HEK293 (cell line): ENCODE results near the gene UNC5CL.

Experiments used
- ATF2 ChIP-seq: fragments of 450-650 bp; formaldehyde crosslinking; IDR thresholded peaks from 2 replicates; pipeline ENCODE4 v1.5.1; 2016; ENCODE audit warnings: missing biosample characterization, missing genetic modification characterization, low read depth
- BCL11A ChIP-seq: fragments of 450-650 bp; formaldehyde crosslinking; IDR thresholded peaks from 2 replicates; pipeline ENCODE4 v1.5.1; 2016; ENCODE audit warnings: low read depth, missing biosample characterization, missing genetic modification characterization
- GLI4 ChIP-seq: fragments of 450-650 bp; formaldehyde crosslinking; IDR thresholded peaks from 2 replicates; pipeline ENCODE4 v1.5.1; 2016; ENCODE audit warnings: missing biosample characterization, missing genetic modification characterization
- HOXD13 ChIP-seq: sonication (generic); formaldehyde crosslinking; IDR thresholded peaks from 2 replicates; pipeline ENCODE4 v1.8.0; 2022; ENCODE audit warnings: missing genetic modification reagents, borderline replicate concordance
- IKZF3 ChIP-seq: fragments of 450-650 bp; IDR thresholded peaks from 2 replicates; pipeline ENCODE4 v1.5.0; 2018; ENCODE audit warnings: missing biosample characterization, mild to moderate bottlenecking, missing genetic modification characterization, moderate library complexity
- PRDM1 ChIP-seq: fragments of 450-650 bp; formaldehyde crosslinking; IDR thresholded peaks from 2 replicates; pipeline ENCODE4; 2016; ENCODE audit warnings: missing biosample characterization, missing genetic modification characterization
- REPIN1 ChIP-seq: fragments of 450-650 bp; formaldehyde crosslinking; IDR thresholded peaks from 2 replicates; pipeline ENCODE4 v1.5.1; 2017; ENCODE audit warnings: missing biosample characterization, missing genetic modification characterization, low read depth
- SP3 ChIP-seq: fragments of 450-650 bp; formaldehyde crosslinking; IDR thresholded peaks from 2 replicates; pipeline ENCODE4 v1.5.1; 2016; ENCODE audit warnings: missing biosample characterization, missing genetic modification characterization
- TCF7L2 ChIP-seq: IDR thresholded peaks from 2 replicates; pipeline ENCODE4 v1.6.1; 2011; ENCODE audit warnings: low read depth, mild to moderate bottlenecking, inconsistent platforms, low read length, moderate library complexity, borderline replicate concordance
- YY1 ChIP-seq: fragments of 450-650 bp; formaldehyde crosslinking; IDR thresholded peaks from 2 replicates; pipeline ENCODE4 v1.5.1; 2018; ENCODE audit warnings: missing biosample characterization, missing genetic modification characterization
- ZBTB1 ChIP-seq: fragments of 450-650 bp; formaldehyde crosslinking; IDR thresholded peaks from 2 replicates; pipeline ENCODE4 v1.5.1; 2016; ENCODE audit warnings: missing biosample characterization, missing genetic modification characterization
- ZBTB17 ChIP-seq: fragments of 450-650 bp; formaldehyde crosslinking; IDR thresholded peaks from 2 replicates; pipeline ENCODE4 v1.5.1; 2016; ENCODE audit warnings: missing biosample characterization, missing genetic modification characterization
- ZBTB26 ChIP-seq: fragments of 450-650 bp; formaldehyde crosslinking; optimal IDR thresholded peaks from 2 replicates; pipeline ENCODE3; 2016; ENCODE audit warnings: missing biosample characterization, mild to moderate bottlenecking, missing genetic modification characterization
- ZBTB8A ChIP-seq: fragments of 450-650 bp; formaldehyde crosslinking; IDR thresholded peaks from 2 replicates; pipeline ENCODE4 v1.5.1; 2016; ENCODE audit warnings: missing biosample characterization, missing genetic modification characterization
- ZIC2 ChIP-seq: fragments of 450-650 bp; formaldehyde crosslinking; IDR thresholded peaks from 2 replicates; pipeline ENCODE4 v1.5.1; 2016; ENCODE audit warnings: missing biosample characterization, missing genetic modification characterization
- ZNF10 ChIP-seq: fragments of 450-650 bp; formaldehyde crosslinking; IDR thresholded peaks from 2 replicates; pipeline ENCODE4 v1.5.1; 2017; ENCODE audit warnings: missing biosample characterization, missing genetic modification characterization
- ZNF155 ChIP-seq: fragments of 450-650 bp; formaldehyde crosslinking; IDR thresholded peaks from 2 replicates; pipeline ENCODE4 v1.5.1; 2016; ENCODE audit warnings: missing biosample characterization, missing genetic modification characterization
- ZNF324 ChIP-seq: fragments of 450-650 bp; formaldehyde crosslinking; IDR thresholded peaks from 2 replicates; pipeline ENCODE4 v1.5.1; 2016; ENCODE audit warnings: missing biosample characterization, missing genetic modification characterization
- ZNF335 ChIP-seq: fragments of 450-650 bp; formaldehyde crosslinking; conservative IDR thresholded peaks from 2 replicates; pipeline ENCODE4 v1.5.1; 2016; ENCODE audit warnings: missing biosample characterization, missing genetic modification characterization
- ZNF354C ChIP-seq: fragments of 450-650 bp; formaldehyde crosslinking; IDR thresholded peaks from 2 replicates; pipeline ENCODE4 v1.5.1; 2016; ENCODE audit warnings: missing biosample characterization, missing genetic modification characterization, low read depth, borderline replicate concordance
- ZNF394 ChIP-seq: fragments of 450-650 bp; formaldehyde crosslinking; IDR thresholded peaks from 2 replicates; pipeline ENCODE4 v1.5.1; 2016; ENCODE audit warnings: missing biosample characterization, missing genetic modification characterization, mild to moderate bottlenecking, moderate library complexity, borderline replicate concordance
- ZNF404 ChIP-seq: fragments of 450-650 bp; formaldehyde crosslinking; IDR thresholded peaks from 2 replicates; pipeline ENCODE4 v1.5.1; 2017; ENCODE audit warnings: missing biosample characterization, missing genetic modification characterization
- ZNF449 ChIP-seq: fragments of 450-650 bp; formaldehyde crosslinking; IDR thresholded peaks from 2 replicates; pipeline ENCODE4 v1.5.1; 2017; ENCODE audit warnings: missing biosample characterization, mild to moderate bottlenecking, missing genetic modification characterization, moderate library complexity
- ZNF501 ChIP-seq: fragments of 450-650 bp; formaldehyde crosslinking; IDR thresholded peaks from 2 replicates; pipeline ENCODE4 v1.5.1; 2016; ENCODE audit warnings: missing biosample characterization, missing genetic modification characterization
- ZNF510 ChIP-seq: fragments of 450-650 bp; formaldehyde crosslinking; IDR thresholded peaks from 2 replicates; pipeline ENCODE4 v1.5.1; 2018; ENCODE audit warnings: mild to moderate bottlenecking, missing genetic modification characterization, missing biosample characterization; ENCODE audit not compliant: insufficient replicate concordance
- ZNF701 ChIP-seq: fragments of 450-650 bp; formaldehyde crosslinking; IDR thresholded peaks from 2 replicates; pipeline ENCODE4 v1.5.1; 2016; ENCODE audit warnings: missing biosample characterization, missing genetic modification characterization
- ZNF76 ChIP-seq: fragments of 450-650 bp; formaldehyde crosslinking; IDR thresholded peaks from 2 replicates; pipeline ENCODE4; 2016; ENCODE audit warnings: low read depth, missing biosample characterization, missing genetic modification characterization, borderline replicate concordance
- ZNF843 ChIP-seq: fragments of 450-650 bp; formaldehyde crosslinking; IDR thresholded peaks from 2 replicates; pipeline ENCODE4 v1.5.1; 2016; ENCODE audit warnings: missing biosample characterization, missing genetic modification characterization
- ZSCAN16 ChIP-seq: fragments of 450-650 bp; formaldehyde crosslinking; IDR thresholded peaks from 2 replicates; pipeline ENCODE4 v1.5.1; 2016; ENCODE audit warnings: missing biosample characterization, missing genetic modification characterization
- TF ChIP-seq, protein P1 (sequence below): fragments of 450-650 bp; formaldehyde crosslinking; IDR thresholded peaks from 2 replicates; pipeline ENCODE4 v1.5.1; 2016; ENCODE audit warnings: missing biosample characterization, missing genetic modification characterization
- TF ChIP-seq, protein P2 (sequence below): fragments of 450-650 bp; formaldehyde crosslinking; IDR thresholded peaks from 2 replicates; pipeline ENCODE4 v1.5.1; 2016; ENCODE audit warnings: missing biosample characterization, missing genetic modification characterization

Gene UNC5CL

GRCh38 chr6:41071923-41072835, 33.2 kb upstream of the UNC5CL start, which contains the start of gene OARD1 (continued):
- TF ChIP-seq ZBTB17 (peak; percentile 84), TCF7L2 (no peak), BCL11A (no peak), ZNF843 (tag by site-specific recombination) (peak; percentile 60), SP3 (peak; percentile 92), HOXD13 (CRISPR knock-in tag) (peak; percentile 59; the same call in 1 of the 2 replicates), ZBTB1 (tag by site-specific recombination) (no peak), ZSCAN16 (tag by site-specific recombination) (no peak), ATF2 (tag by site-specific recombination) (no peak), ZBTB26 (peak; percentile 31), ZNF449 (tag by site-specific recombination) (peak; percentile 89), ZNF354C (no peak), ZNF701 (no peak), IKZF3 (no peak), ZNF394 (tag by site-specific recombination) (peak; percentile 49; the same call in 1 of the 2 replicates), ZNF76 (tag by site-specific recombination) (peak; percentile 84; the same call in 1 of the 2 replicates), ZNF335 (tag by site-specific recombination) (peak; percentile 96), ZNF155 (tag by site-specific recombination) (no peak), ZNF404 (no peak), ZIC2 (tag by site-specific recombination) (no peak; the same call in 1 of the 2 replicates), PRDM1 (tag by site-specific recombination) (peak; percentile 84), YY1 (tag by site-specific recombination) (peak; percentile 79), ZNF10 (tag by site-specific recombination) (peak; percentile 86), ZNF324 (tag by site-specific recombination) (peak; percentile 84; the same call in 1 of the 2 replicates), ZNF501 (tag by site-specific recombination) (peak; percentile 87; the same call in 1 of the 2 replicates), ZNF510 (no peak), GLI4 (no peak), REPIN1 (tag by site-specific recombination) (no peak), ZBTB8A (peak; percentile 41; the same call in 1 of the 2 replicates)
- TF ChIP-seq, protein P1, sequence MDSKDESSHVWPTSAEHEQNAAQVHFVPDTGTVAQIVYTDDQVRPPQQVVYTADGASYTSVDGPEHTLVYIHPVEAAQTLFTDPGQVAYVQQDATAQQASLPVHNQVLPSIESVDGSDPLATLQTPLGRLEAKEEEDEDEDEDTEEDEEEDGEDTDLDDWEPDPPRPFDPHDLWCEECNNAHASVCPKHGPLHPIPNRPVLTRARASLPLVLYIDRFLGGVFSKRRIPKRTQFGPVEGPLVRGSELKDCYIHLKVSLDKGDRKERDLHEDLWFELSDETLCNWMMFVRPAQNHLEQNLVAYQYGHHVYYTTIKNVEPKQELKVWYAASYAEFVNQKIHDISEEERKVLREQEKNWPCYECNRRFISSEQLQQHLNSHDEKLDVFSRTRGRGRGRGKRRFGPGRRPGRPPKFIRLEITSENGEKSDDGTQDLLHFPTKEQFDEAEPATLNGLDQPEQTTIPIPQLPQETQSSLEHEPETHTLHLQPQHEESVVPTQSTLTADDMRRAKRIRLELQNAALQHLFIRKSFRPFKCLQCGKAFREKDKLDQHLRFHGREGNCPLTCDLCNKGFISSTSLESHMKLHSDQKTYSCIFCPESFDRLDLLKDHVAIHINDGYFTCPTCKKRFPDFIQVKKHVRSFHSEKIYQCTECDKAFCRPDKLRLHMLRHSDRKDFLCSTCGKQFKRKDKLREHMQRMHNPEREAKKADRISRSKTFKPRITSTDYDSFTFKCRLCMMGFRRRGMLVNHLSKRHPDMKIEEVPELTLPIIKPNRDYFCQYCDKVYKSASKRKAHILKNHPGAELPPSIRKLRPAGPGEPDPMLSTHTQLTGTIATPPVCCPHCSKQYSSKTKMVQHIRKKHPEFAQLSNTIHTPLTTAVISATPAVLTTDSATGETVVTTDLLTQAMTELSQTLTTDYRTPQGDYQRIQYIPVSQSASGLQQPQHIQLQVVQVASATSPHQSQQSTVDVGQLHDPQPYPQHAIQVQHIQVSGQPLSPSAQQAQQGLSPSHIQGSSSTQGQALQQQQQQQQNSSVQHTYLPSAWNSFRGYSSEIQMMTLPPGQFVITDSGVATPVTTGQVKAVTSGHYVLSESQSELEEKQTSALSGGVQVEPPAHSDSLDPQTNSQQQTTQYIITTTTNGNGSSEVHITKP (tag by site-specific recombination) = peak; percentile 93
- TF ChIP-seq, protein P2, sequence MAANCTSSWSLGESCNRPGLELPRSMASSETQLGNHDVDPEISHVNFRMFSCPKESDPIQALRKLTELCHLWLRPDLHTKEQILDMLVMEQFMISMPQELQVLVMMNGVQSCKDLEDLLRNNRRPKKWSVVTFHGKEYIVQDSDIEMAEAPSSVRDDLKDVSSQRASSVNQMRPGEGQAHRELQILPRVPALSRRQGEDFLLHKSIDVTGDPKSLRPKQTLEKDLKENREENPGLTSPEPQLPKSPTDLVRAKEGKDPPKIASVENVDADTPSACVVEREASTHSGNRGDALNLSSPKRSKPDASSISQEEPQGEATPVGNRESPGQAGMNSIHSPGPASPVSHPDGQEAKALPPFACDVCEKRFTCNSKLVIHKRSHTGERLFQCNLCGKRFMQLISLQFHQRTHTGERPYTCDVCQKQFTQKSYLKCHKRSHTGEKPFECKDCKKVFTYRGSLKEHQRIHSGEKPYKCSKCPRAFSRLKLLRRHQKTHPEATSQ (tag by site-specific recombination) = 0 out of 2 replicates have a peak, but pooled peaks have one; percentile 17
